ENCODE data around the gene KRTAP10-3.

DNA sequence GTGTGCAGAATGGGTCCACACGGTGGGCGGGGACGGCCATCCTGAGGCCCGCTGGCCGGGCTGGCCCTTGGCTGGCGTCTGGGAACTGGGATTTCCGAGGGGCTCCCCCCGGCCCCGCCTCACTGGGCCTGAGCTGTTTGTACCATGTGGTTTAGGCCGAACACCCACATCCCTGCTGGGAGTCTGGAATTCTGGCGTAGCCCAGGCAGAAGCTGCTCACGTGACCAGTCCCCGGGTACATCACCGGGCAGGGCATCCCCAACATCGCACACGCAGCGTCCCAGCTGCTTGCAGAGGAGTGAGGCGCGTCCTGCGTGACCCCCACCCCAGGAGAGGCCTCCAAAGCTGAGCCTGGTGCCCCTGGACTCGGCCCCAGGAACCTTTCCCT lies 43.9 kb upstream of the KRTAP10-3 start:
- TF ChIP-seq, protein P1, sequence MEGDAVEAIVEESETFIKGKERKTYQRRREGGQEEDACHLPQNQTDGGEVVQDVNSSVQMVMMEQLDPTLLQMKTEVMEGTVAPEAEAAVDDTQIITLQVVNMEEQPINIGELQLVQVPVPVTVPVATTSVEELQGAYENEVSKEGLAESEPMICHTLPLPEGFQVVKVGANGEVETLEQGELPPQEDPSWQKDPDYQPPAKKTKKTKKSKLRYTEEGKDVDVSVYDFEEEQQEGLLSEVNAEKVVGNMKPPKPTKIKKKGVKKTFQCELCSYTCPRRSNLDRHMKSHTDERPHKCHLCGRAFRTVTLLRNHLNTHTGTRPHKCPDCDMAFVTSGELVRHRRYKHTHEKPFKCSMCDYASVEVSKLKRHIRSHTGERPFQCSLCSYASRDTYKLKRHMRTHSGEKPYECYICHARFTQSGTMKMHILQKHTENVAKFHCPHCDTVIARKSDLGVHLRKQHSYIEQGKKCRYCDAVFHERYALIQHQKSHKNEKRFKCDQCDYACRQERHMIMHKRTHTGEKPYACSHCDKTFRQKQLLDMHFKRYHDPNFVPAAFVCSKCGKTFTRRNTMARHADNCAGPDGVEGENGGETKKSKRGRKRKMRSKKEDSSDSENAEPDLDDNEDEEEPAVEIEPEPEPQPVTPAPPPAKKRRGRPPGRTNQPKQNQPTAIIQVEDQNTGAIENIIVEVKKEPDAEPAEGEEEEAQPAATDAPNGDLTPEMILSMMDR (IDR thresholded peaks at IDR 0.05), result no peak
- TF ChIP-seq POLR2A (IDR thresholded peaks at IDR 0.05), result no peak

Data from body of pancreas (tissue), 4 donors.